Lung (tissue), 4 donors: Measurements from ENCODE around the gene MZT2B. TPM values are rescaled to one million over a fixed set of nuclear protein-coding genes. Genes with fewer than 3 reads are reported as not detected.

Experiments used
- polyA plus RNA-seq, 2 donors: library from polyadenylated mRNA; stranded (reverse); fragments of 200-250 nt; gene quantifications; one replicate each; pipeline ENCODE4 v1.2.1, GENCODE V29; 2013
- total RNA-seq, 2 donors: library from RNA; depleted of rRNA in 1 of 2; stranded (reverse); fragments of >200 nt in 1 of 2; gene quantifications; one replicate each; pipeline ENCODE4 v1.2.1, GENCODE V29; 2014 to 2021
- donor health status: Bipolar disorder and iron deficiency.
- donor health status: healthy.
- donor health status: DM: yes; HTN: yes; CAD: no.

The MZT2B gene
- total and polyA plus RNA-seq, 4 donors = 59.1 to 243 (median 189) TPM

Other genes with a start within 250 kb of the MZT2B start
- gene RAB6C, start 202.6 kb upstream of the MZT2B start, total RNA-seq = not detected
- gene RAB6C, start 202.6 kb upstream of the MZT2B start, polyA plus RNA-seq = under 1 TPM; 0.02 to 0.03 TPM
- gene POTEF, start 53.0 kb upstream of the MZT2B start, total RNA-seq = under 1 TPM in 1 of 2 donors, not detected in 1; 0.09 TPM
- under 1 TPM in 1 of 2 donors, not detected in 1; 0.02 TPM for gene POTEF, start 53.0 kb upstream of the MZT2B start, polyA plus RNA-seq
- gene CCDC74B, start 37.1 kb upstream of the MZT2B start, total RNA-seq = 10 to 100 TPM; 11.7 to 14.7 TPM
- 1 to 10 TPM; 4.4 to 8.2 TPM for gene CCDC74B, start 37.1 kb upstream of the MZT2B start, polyA plus RNA-seq
- gene SMPD4, start 660 bp upstream of the MZT2B start, total RNA-seq = 10 to 100 TPM; 27.6 to 46.4 TPM
- gene SMPD4, start 660 bp upstream of the MZT2B start, polyA plus RNA-seq = 10 to 100 TPM; 27.3 to 29.5 TPM
- not detected for gene TUBA3E, start 16.2 kb downstream of the MZT2B start, total RNA-seq
- not detected for gene TUBA3E, start 16.2 kb downstream of the MZT2B start, polyA plus RNA-seq
- gene IMP4, start 160.6 kb downstream of the MZT2B start, total RNA-seq = 10 to 100 TPM; 40.4 to 88.5 TPM
- 100 to 1,000 TPM in 1 of 2 donors, 10 to 100 TPM in 1; 83.9 to 113 TPM for gene IMP4, start 160.6 kb downstream of the MZT2B start, polyA plus RNA-seq
- gene PTPN18, start 173.8 kb downstream of the MZT2B start, total RNA-seq = 10 to 100 TPM; 29.2 to 88.3 TPM
- gene PTPN18, start 173.8 kb downstream of the MZT2B start, polyA plus RNA-seq = 10 to 100 TPM; 52.5 to 67.0 TPM